Mesenteric fat pad (tissue), 1 donor: ENCODE measurements around the gene FLNB. TPM values are rescaled to one million over a fixed set of nuclear protein-coding genes. Genes with fewer than 3 reads are reported as not detected.

ENCODE experiments used
- total RNA-seq: library from RNA; stranded (reverse); fragmentation: NEBNext Ultra II Directional; extraction: Animal tissue kit (Norgen Biotek cat#: 25700); gene quantifications from one replicate; pipeline ENCODE4 v1.2.1, GENCODE V29; 2021
- donor health status: DM: yes; HTN: yes; CAD: no.

Gene FLNB
- total RNA-seq, 1 donor from 2014 or later, result 96.3 TPM

Other genes with a start within 250 kb of the FLNB start
- gene DNASE1L3, start 202.6 kb downstream of the FLNB start, total RNA-seq, result 5.1 TPM
- 22.3 TPM for gene ABHD6, start 229.4 kb downstream of the FLNB start, total RNA-seq